GM18502 (cell line): ENCODE results near the gene ITPR2.
A peak's percentile ranks its signal among the peaks of the same experiment; 100 is the strongest.

ENCODE experiments used
- ATAC-seq: cut with Tn5 transposase; IDR thresholded peaks from one replicate; pipeline ENCODE4 v1.9.1; 2021; ENCODE audit warnings: mild to moderate bottlenecking; ENCODE audit not compliant: unreplicated experiment, poor library complexity

Gene ITPR2

DNA sequence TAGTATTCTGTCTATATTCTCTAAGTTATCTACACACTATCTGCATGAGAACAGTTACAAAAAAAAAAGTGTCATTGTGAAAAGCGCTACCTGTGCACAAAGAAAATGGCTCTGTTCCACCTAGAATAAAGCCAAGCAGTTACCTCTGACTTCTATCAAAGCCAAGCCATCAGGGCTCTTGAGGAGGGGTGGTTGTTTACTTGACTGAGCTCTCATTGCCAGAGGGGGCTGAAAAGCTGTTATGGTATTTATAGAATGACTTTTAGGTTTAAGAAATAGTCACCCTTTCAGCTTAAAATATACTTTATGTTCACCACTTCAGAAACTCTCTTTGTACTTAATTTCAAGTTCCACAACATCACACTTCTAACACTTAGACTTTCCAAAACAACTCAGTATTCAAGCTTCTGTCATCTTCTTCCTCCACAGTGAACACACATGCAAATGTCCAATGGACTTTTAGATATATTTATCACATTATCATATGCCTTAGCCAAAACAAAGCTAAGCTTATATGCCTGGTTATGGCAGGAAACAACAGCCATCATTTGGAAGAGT, 7.5 kb downstream of the ITPR2 start:
- no peak for ATAC-seq

GRCh38 chr12:26823390-26823789, 9.6 kb downstream of the ITPR2 start:
- no peak for ATAC-seq

- ATAC-seq: no peak
Measured at GRCh38 chr12:26822026-26822425, 11.0 kb downstream of the ITPR2 start.

DNA sequence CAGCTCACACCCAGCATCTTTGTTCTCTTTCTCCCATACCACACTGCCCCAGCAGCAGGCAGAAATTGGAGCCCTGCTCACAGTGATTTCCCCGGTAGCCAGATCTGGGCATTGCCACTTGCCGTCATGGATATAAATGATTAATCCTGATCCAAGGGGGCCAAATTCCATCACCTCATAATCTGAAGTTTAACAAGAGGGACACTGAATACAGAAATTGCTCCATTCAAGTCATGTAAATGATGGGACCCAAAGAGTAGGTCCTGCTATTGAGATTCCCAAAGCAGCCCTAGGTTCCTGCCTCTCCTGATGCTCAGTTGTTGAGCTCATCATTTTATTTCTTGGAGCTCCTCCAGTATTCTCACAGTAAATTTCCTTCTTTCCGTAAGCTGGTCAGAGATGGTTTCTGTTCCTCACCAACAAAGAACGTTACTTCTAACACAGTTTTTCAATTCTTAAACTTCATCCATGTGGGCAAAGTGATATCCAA, 11.7 kb downstream of the ITPR2 start:
- ATAC-seq: no peak

- no peak for ATAC-seq
Measured at GRCh38 chr12:26818636-26819035, 14.4 kb downstream of the ITPR2 start.

GRCh38 chr12:26818201-26818600, 14.8 kb downstream of the ITPR2 start:
- ATAC-seq: no peak

DNA sequence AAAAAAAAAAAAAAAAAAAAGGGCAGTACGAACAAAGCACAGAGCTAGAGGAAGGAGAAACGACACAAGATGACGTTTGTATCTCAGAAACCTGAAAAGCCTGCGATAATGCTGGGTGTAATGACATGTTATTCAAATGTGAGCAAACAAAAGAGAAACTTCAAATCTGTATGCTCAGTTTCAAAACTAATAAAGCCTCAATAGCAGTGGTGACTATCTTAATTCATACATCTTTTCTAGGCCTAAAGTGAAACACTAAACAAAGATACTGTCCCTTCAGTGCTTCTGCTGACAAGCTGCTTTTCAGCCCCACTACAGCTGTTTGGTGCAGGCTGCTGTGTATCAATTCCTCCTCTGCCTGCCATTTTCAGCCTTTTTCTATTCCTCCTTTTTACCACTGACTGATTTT, 15.8 kb downstream of the ITPR2 start:
- ATAC-seq: peak; percentile 75

DNA sequence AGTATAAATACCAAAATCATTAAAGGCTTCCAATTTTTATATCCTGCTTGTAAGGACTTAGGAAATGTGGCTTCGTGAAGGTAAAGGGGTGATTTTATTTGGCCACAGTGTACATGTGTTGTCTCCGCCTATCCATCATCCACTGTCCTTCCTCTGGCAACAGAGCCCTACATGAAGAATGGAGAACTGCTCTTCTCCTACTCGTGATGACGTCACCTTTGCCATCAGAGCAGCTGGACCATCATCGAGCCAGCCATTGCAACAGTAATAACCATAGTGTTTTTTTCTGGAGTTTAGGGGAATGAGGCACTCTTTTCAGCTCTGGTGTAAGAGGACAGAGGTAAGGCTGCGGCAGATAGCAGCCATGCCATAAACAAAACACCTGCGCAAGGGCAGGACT, 19.2 kb downstream of the ITPR2 start:
- no peak for ATAC-seq

GRCh38 chr12:26810330-26810729, 22.7 kb downstream of the ITPR2 start:
- ATAC-seq: no peak

GRCh38 chr12:26809611-26810285, 23.2 kb downstream of the ITPR2 start:
- no peak for ATAC-seq

GRCh38 chr12:26808766-26809476, 24.1 kb downstream of the ITPR2 start:
- no peak for ATAC-seq

GRCh38 chr12:26807292-26807691, 25.7 kb downstream of the ITPR2 start:
- ATAC-seq: no peak

- no peak for ATAC-seq
Measured at GRCh38 chr12:26806556-26806955, 26.4 kb downstream of the ITPR2 start.

GRCh38 chr12:26805401-26805971, 27.5 kb downstream of the ITPR2 start:
- no peak for ATAC-seq

DNA sequence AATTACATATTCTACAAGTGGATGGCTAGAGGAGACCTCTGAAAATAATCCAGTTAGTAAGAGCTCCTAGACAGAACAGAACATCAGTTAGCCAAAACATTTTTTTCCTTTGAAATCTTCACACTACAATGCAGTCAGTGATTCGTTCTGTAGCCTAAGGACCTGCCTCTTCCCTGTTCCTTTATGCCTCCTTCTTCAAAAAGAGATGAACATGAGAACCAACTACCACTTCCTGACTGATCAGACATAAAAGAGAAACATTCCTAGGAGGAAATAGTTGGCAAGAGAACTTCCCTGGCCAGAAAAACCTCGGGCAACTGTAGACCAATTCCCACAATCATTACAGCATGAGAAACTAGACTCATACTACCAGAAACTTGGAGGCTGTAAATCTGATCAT, 29.4 kb downstream of the ITPR2 start:
- no peak for ATAC-seq

DNA sequence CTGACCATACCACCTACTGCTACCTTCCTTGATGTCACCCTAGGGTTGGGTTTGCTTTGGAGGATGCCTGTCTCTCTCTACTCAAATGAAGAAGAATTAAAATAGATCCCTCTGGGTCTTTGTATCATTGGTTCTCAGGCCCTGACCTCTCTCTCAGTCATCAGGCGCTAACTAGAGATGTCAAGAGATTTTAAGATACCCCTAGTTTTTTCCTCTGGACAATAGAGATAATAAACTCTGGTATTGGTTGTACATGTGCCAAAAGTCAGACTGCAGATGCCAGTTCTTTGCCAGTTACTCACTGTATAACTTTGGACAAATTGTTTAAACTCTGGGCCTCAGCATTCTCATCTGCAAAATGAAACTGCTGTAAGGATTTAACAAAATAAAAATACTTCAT, 31.5 kb downstream of the ITPR2 start:
- no peak for ATAC-seq

- ATAC-seq: no peak
Measured at GRCh38 chr12:26800858-26801257, 32.1 kb downstream of the ITPR2 start.

GRCh38 chr12:26800347-26800746, 32.6 kb downstream of the ITPR2 start:
- no peak for ATAC-seq

- no peak for ATAC-seq
Measured at GRCh38 chr12:26799741-26800140, 33.3 kb downstream of the ITPR2 start.

- no peak for ATAC-seq
Measured at GRCh38 chr12:26798640-26799039, 34.4 kb downstream of the ITPR2 start.

DNA sequence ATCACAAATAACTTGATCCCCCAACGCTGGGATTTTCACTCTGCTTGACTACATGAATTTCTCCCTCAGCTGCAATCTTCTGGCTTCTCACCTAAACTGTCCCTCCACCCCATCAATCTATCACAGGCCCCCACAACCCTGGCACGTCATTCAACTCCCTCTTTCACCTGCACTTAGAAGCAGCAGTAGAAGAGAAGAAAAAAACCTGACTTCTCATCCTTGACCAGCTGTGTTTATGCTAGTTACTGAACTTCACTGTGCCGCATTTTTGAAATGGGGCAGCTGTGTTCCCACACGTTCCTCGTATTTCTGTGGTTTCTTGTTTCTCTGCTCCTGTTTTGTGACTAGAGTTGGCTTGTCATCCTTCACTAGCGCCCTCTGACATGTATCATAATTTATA, 35.0 kb downstream of the ITPR2 start:
- ATAC-seq: peak; percentile 62
